ENCODE measurements around the gene MOSMO. TPM values are rescaled to one million over a fixed set of nuclear protein-coding genes. Genes with fewer than 3 reads are reported as not detected.

Gene MOSMO
- total RNA-seq, 2 experiments from 2014 or later: 5.4 to 7.0 TPM

GRCh38 chr16:22070361-22071330 lies 62.7 kb downstream of the MOSMO start:
- Mint-ChIP-seq H3K36me3 (ENCODE audit: low read depth) (peaks cover 13% of the 10 kb centered on the region), H3K27ac (no peak overlapping the region), H3K27me3 (no peaks in the 10 kb centered on the region), H3K9me3 (peaks cover 4% of the 10 kb centered on the region), H3K4me3 (no peak overlapping the region), H3K4me1 (ENCODE audit: low read depth) (peaks cover 1% of the 10 kb centered on the region)
- ATAC-seq: no peak
- DNase-seq: no peak
- intact Hi-C loops (cut with micrococcal nuclease): no loop called here
- POLR2A ChIA-PET: interaction anchor here (2.2 kb wide), 1 partner anchor 118 kb away, joined by 6 read pairs; the partner anchor contains the start of gene UQCRC2
- CTCF ChIA-PET: interaction anchor here (0.8 to 2.2 kb wide), 10 partner anchors 9 to 118 kb away, joined by 3 to 11 read pairs (median 4); partner anchors contain the start of gene MOSMO
- no peak for TF ChIP-seq CTCF (IDR thresholded peaks at IDR 0.05)

GRCh38 chr16:22071331-22071910 lies 63.5 kb downstream of the MOSMO start:
- TF ChIP-seq CTCF (IDR thresholded peaks at IDR 0.05): no peak
- no peak overlapping the region for H3K27ac Mint-ChIP-seq
- POLR2A ChIA-PET: interaction anchor here (0.5 to 2.2 kb wide), 2 partner anchors 28 to 118 kb away, joined by 3 to 6 read pairs; partner anchors contain the start of gene UQCRC2

GRCh38 chr16:22073350-22073749 lies 65.4 kb downstream of the MOSMO start:
- Mint-ChIP-seq H3K27me3 (no peaks in the 10 kb centered on the region), H3K4me3 (no peak overlapping the region), H3K36me3 (ENCODE audit: low read depth) (no peaks in the 10 kb centered on the region), H3K27ac (no peak overlapping the region), H3K9me3 (no peaks in the 10 kb centered on the region), H3K4me1 (ENCODE audit: low read depth) (peaks cover 2% of the 10 kb centered on the region)
- ChIA-PET CTCF (interaction anchor here (1.1 to 2.2 kb wide), 4 partner anchors 26 to 115 kb away, joined by 3 to 11 read pairs (median 5); no protein-coding TSS in a partner anchor), POLR2A (no interaction called here)
- intact Hi-C loops (cut with micrococcal nuclease): no loop called here
- no peak for DNase-seq
- no peak for ATAC-seq
- no peak for TF ChIP-seq CTCF (IDR thresholded peaks at IDR 0.05)

More at GRCh38 chr16:22071331-22071910, 63.5 kb downstream of the MOSMO start:
- ATAC-seq (no peak), DNase-seq (no peak)
- intact Hi-C loops (cut with micrococcal nuclease): no loop called here
- peaks cover 9% of the 10 kb centered on the region for H3K36me3 Mint-ChIP-seq (ENCODE audit: low read depth)
- H3K4me3 Mint-ChIP-seq: no peak overlapping the region
- H3K4me1 Mint-ChIP-seq (ENCODE audit: low read depth): peaks cover 2% of the 10 kb centered on the region
- CTCF ChIA-PET: interaction anchor here (0.8 to 2.2 kb wide), 12 partner anchors 9 to 117 kb away, joined by 3 to 11 read pairs (median 3); partner anchors contain the start of gene MOSMO
- peaks cover 4% of the 10 kb centered on the region for H3K9me3 Mint-ChIP-seq
- H3K27me3 Mint-ChIP-seq: no peaks in the 10 kb centered on the region

GRCh38 chr16:22075043-22075757 lies 67.3 kb downstream of the MOSMO start:
- Mint-ChIP-seq H3K27ac (no peak overlapping the region), H3K27me3 (no peaks in the 10 kb centered on the region), H3K36me3 (ENCODE audit: low read depth) (no peaks in the 10 kb centered on the region), H3K4me3 (no peak overlapping the region), H3K9me3 (no peaks in the 10 kb centered on the region), H3K4me1 (ENCODE audit: low read depth) (peaks cover 2% of the 10 kb centered on the region)
- intact Hi-C loops (cut with micrococcal nuclease): no loop called here
- ChIA-PET CTCF (interaction anchor here (0.9 to 6.0 kb wide), 5 partner anchors 15 to 113 kb away, joined by 3 to 430 read pairs (median 69); partner anchors contain the start of genes MOSMO and PDZD9), POLR2A (no interaction called here)
- no peak for DNase-seq
- no peak for TF ChIP-seq CTCF (IDR thresholded peaks at IDR 0.05)
- ATAC-seq: no peak

All from activated CD8-positive, alpha-beta T cell treated with anti-CD3 and anti-CD28 coated beads for 36 hours (primary cell).